NT2/D1 (cell line): ENCODE measurements around the gene ATPAF2.

ENCODE experiments used
- SUZ12 ChIP-seq: IDR thresholded peaks from 2 replicates; pipeline ENCODE4 v1.6.1; 2011; ENCODE audit not compliant: insufficient read length, insufficient read depth; ENCODE audit errors: extremely low read depth
- YY1 ChIP-seq: IDR thresholded peaks from 2 replicates; pipeline ENCODE4 v1.6.1; 2011; ENCODE audit not compliant: insufficient read length, insufficient read depth
- ZNF274 ChIP-seq: IDR thresholded peaks from 2 replicates; pipeline ENCODE4 v1.6.1; 2011; ENCODE audit warnings: mild to moderate bottlenecking, low read depth, low read length

DNA sequence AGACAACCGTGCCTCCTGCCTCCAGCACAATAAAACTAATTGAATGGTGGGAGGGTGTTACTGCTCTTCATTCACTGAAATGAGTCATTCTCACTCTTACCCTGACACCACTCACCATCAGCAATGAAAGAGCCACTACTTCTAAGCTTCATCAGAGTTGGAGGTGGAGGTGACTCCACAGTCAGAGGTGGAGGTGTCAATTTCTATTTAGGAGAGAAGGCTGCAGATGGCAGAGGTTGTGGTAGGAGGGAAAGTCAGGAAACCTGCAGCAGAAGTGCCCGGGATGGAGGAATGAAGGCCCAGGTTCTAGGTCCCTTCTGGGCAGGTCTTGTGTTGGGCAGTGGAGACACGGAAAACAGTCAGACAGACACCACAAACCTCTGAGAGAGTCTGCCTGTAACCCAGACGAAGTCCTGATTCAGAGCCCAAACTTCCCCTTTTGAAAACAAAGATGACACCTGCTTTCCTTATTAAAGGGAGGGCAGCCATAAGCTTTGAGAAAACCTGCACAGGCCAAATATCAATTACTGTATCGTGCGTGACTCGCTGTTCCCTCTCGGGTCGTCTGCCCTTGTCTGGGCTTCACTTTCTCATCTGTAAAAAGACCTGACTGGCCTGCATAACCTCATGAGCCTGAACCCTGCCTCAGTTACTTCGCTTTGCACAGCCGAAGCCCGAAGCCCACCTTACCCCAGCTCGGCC lies 668 bp downstream of the ATPAF2 start:
- no peak for TF ChIP-seq ZNF274
- no peak for TF ChIP-seq YY1
- no peak for TF ChIP-seq SUZ12
